Muscle layer of colon (tissue), 2 donors: ENCODE data around the gene MAP3K14.

Experiments
- H3K27ac ChIP-seq: one replicate; pipeline ENCODE4 v1.7.0; 2013; ENCODE audit warnings: low read depth, mild to moderate bottlenecking, low read length, moderate library complexity
- H3K27me3 ChIP-seq, 2 donors: one replicate each; pipeline ENCODE4 v1.7.0; 2013; ENCODE audit warnings: low read length in 2 of 2, mild to moderate bottlenecking in 2 of 2; ENCODE audit not compliant: insufficient read depth in 2 of 2, control insufficient read depth in 1 of 2
- H3K36me3 ChIP-seq: one replicate; pipeline ENCODE4 v1.7.0; 2013; ENCODE audit warnings: mild to moderate bottlenecking, low read length; ENCODE audit not compliant: insufficient read depth
- H3K4me1 ChIP-seq: one replicate; pipeline ENCODE4 v1.7.0; 2013; ENCODE audit warnings: mild to moderate bottlenecking, low read length; ENCODE audit not compliant: insufficient read depth
- H3K4me3 ChIP-seq, 2 donors: one replicate each; pipeline ENCODE4 v1.7.0; 2013; ENCODE audit warnings: low read length in 2 of 2, low read depth in 1 of 2, mild to moderate bottlenecking in 1 of 2, moderate library complexity in 1 of 2
- H3K9ac ChIP-seq: one replicate; pipeline ENCODE4 v1.7.0; 2013; ENCODE audit warnings: low read length
- H3K9me3 ChIP-seq: one replicate; pipeline ENCODE4 v1.7.0; 2013; ENCODE audit warnings: mild to moderate bottlenecking, low read length
- donor health status: abdominal sarcoma.
- donor health status: Adenocarcinoma of cecum.

The MAP3K14 gene

GRCh38 chr17:45320931-45321461 is 4.2 kb upstream of the MAP3K14 start:
- Histone ChIP-seq H3K4me1 (peaks cover 47% of the 10 kb centered on the region), H3K36me3 (no peaks in the 10 kb centered on the region), H3K9ac (no peak overlapping the region), H3K4me3 (no peak overlapping the region), H3K27ac (peak overlapping the region; percentile 73), H3K27me3 (no peaks in the 10 kb centered on the region), H3K9me3 (no peaks in the 10 kb centered on the region)

- H3K9me3 ChIP-seq, result no peaks in the 10 kb centered on the region
- H3K4me3 ChIP-seq, result no peak overlapping the region
- H3K27ac ChIP-seq, result peak overlapping the region; percentile 73
- H3K9ac ChIP-seq, result no peak overlapping the region
- peaks cover 50% of the 10 kb centered on the region for H3K4me1 ChIP-seq
- no peaks in the 10 kb centered on the region for H3K27me3 ChIP-seq
- H3K36me3 ChIP-seq, result no peaks in the 10 kb centered on the region
Observed at GRCh38 chr17:45320349-45320930, 3.6 kb upstream of the MAP3K14 start.

GRCh38 chr17:45319239-45319703 is 2.5 kb upstream of the MAP3K14 start:
- no peak overlapping the region for H3K9ac ChIP-seq
- no peaks in the 10 kb centered on the region for H3K9me3 ChIP-seq
- H3K27ac ChIP-seq, result peak overlapping the region; percentile 17
- H3K4me3 ChIP-seq, result no peak overlapping the region
- H3K27me3 ChIP-seq, result no peaks in the 10 kb centered on the region
- H3K4me1 ChIP-seq, result peaks cover 60% of the 10 kb centered on the region
- no peaks in the 10 kb centered on the region for H3K36me3 ChIP-seq

DNA sequence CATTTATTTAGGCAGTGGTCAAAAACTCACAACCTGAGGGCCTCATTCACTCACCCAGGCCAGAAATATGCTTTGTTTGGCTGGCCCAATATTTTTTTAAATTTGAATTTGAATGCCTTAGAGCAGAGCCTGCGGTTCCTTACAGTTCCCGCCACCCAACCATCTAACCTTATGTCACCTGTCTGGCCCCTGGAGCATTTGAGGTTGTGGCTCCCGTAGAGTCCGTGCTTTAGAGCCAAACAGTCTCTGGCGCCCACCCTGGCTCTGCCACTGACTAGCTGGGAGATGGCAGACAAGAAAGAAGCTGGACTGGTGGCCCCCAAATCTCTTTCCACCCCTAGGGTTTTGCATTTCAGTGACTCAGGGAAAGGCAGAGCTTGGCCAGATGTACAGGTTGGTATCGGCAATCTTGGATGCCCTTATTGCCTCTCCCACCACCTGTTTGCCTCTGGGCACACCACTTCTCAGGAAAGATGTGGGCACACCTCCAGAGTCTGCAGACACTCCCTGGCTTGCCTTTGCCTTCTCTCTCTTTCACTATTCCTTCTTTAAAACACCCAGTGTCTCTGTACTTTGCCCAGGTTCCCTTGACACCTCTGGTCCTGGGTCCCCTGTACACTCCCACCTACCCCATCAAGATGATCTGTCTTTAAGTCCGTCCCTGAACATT is 1.9 kb upstream of the MAP3K14 start:
- H3K4me1 ChIP-seq, result peaks cover 66% of the 10 kb centered on the region
- H3K9me3 ChIP-seq, result no peaks in the 10 kb centered on the region
- H3K4me3 ChIP-seq, result no peak overlapping the region
- H3K27ac ChIP-seq, result no peak overlapping the region
- no peaks in the 10 kb centered on the region for H3K27me3 ChIP-seq
- H3K36me3 ChIP-seq, result no peaks in the 10 kb centered on the region
- no peak overlapping the region for H3K9ac ChIP-seq

DNA sequence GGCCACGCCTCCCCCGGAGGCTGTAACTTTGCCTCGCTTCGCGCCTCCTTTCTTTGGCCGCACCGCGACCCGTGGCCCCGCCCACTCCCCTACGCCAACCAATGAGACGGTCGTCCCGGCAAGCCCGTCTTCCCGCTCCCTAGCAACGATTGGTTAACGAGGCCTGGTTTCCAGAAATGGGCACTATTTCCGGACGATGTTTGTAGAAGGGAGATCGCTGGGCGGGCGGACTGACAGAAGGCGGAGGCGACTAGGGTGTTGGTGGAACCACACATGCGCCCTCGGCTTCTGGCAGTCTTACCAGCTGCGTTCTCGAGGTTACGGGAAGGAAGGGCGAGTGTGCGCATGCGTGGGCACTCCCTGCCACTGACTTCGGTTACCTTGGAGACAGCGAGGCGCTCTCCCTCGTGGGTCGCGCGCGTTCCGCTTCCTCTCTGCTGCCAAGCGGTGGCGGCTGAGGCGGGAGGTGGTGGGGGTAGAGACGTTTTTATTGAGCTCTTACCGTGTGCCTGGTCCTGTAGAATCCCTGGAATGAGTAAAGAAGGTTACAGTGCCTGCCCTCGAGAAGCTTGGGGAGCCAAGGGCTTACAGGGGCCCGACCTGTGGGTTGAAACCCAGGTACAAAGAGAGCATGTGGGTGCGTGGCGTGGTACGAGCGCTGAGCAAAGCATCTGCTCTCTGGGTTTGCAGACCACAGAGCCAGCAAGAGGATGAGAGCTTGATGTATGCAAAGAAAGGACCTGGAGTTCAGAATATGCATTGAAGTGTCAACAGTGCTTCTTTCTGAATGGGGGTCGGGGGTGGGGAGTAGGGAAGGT is 500 bp upstream of the MAP3K14 start:
- peaks cover 79% of the 10 kb centered on the region for H3K4me1 ChIP-seq
- H3K27ac ChIP-seq, result peak overlapping the region; percentile 99
- H3K36me3 ChIP-seq, result no peaks in the 10 kb centered on the region
- H3K9ac ChIP-seq, result peak overlapping the region; percentile 9
- H3K4me3 ChIP-seq, result peak overlapping the region; percentile 34 to 56
- no peaks in the 10 kb centered on the region for H3K9me3 ChIP-seq
- no peaks in the 10 kb centered on the region for H3K27me3 ChIP-seq

GRCh38 chr17:45315648-45316433 is 979 bp downstream of the MAP3K14 start:
- peaks cover 82% of the 10 kb centered on the region for H3K4me1 ChIP-seq
- H3K36me3 ChIP-seq, result no peaks in the 10 kb centered on the region
- H3K9ac ChIP-seq, result peak overlapping the region; percentile 93

GRCh38 chr17:45314741-45315647 is 1.8 kb downstream of the MAP3K14 start:
- H3K9me3 ChIP-seq, result no peaks in the 10 kb centered on the region
- no peaks in the 10 kb centered on the region for H3K27me3 ChIP-seq
- no peaks in the 10 kb centered on the region for H3K36me3 ChIP-seq
- peak overlapping the region; percentile 28 to 81 for H3K4me3 ChIP-seq
- peak overlapping the region; percentile 99 for H3K27ac ChIP-seq
- peak overlapping the region; percentile 93 for H3K9ac ChIP-seq
- H3K4me1 ChIP-seq, result peaks cover 82% of the 10 kb centered on the region

More at GRCh38 chr17:45315648-45316433, 979 bp downstream of the MAP3K14 start:
- Histone ChIP-seq H3K9me3 (no peaks in the 10 kb centered on the region), H3K27me3 (no peaks in the 10 kb centered on the region), H3K4me3 (peak overlapping the region; percentile 81 to 92), H3K27ac (peak overlapping the region; percentile 99)

- Histone ChIP-seq H3K4me3 (peak overlapping the region; percentile 28 to 81), H3K36me3 (no peaks in the 10 kb centered on the region), H3K27me3 (no peaks in the 10 kb centered on the region), H3K27ac (peak overlapping the region; percentile 99), H3K9ac (peak overlapping the region; percentile 93), H3K9me3 (no peaks in the 10 kb centered on the region), H3K4me1 (peaks cover 80% of the 10 kb centered on the region)
Observed at GRCh38 chr17:45313996-45314740, 2.7 kb downstream of the MAP3K14 start.

DNA sequence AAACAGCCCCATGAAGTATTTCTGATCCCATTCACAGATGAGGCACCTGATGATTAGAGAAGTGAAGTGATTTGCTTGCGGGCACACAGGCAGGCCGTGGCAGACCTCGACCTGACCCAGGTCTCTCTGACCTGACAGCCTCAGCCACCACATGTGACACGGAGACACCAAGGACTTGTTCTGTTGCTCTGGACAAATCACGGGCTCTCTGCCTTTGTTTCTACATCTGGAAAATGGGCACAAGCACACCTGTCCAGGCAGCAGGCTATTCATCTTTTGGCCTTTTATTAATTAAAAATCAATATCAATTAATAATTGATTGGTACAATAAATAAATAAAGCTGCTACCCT is 3.4 kb downstream of the MAP3K14 start:
- H3K27me3 ChIP-seq, result no peaks in the 10 kb centered on the region
- peaks cover 78% of the 10 kb centered on the region for H3K4me1 ChIP-seq
- H3K36me3 ChIP-seq, result no peaks in the 10 kb centered on the region
- no peaks in the 10 kb centered on the region for H3K9me3 ChIP-seq
- peak overlapping the region in 1 of 2 donors; percentile 49 for H3K4me3 ChIP-seq
- peak overlapping the region; percentile 99 for H3K27ac ChIP-seq
- peak overlapping the region; percentile 63 for H3K9ac ChIP-seq
